GM12878 (cell line): ENCODE data around the gene FGF11. TPM values are rescaled to one million over a fixed set of nuclear protein-coding genes. Genes with fewer than 3 reads are reported as not detected.

ENCODE experiments used
- BHLHE40 ChIP-seq, 2 experiments: fragments of 450-650 bp in 1 of 2; IDR thresholded peaks; 2 replicates each; pipeline ENCODE4 v1.6.1; 2011 to 2017; ENCODE audit warnings: low read depth in 2 of 2, borderline replicate concordance in 1 of 2, improper control_type of control experiment in 1 of 2, low read length in 1 of 2, mild to moderate bottlenecking in 1 of 2
- BMI1 ChIP-seq: fragments of 450-650 bp; IDR thresholded peaks from 2 replicates; pipeline ENCODE4 v1.6.1; 2016; ENCODE audit warnings: mild to moderate bottlenecking, moderate library complexity, borderline replicate concordance
- BRCA1 ChIP-seq: IDR thresholded peaks from 2 replicates; pipeline ENCODE4 v1.6.1; 2011; ENCODE audit warnings: low read depth, low read length, improper control_type of control experiment
- CBFB ChIP-seq: IDR thresholded peaks from 2 replicates; pipeline ENCODE4 v1.6.1; 2016; ENCODE audit warnings: antibody characterized with exemption, low read depth
- CHD2 ChIP-seq: IDR thresholded peaks from 2 replicates; pipeline ENCODE4 v1.6.1; 2011; ENCODE audit warnings: low read depth, low read length, improper control_type of control experiment, borderline replicate concordance
- DPF2 ChIP-seq: fragments of 450-650 bp; IDR thresholded peaks from 2 replicates; pipeline ENCODE4 v1.6.1; 2017; ENCODE audit warnings: mild to moderate bottlenecking
- EGR1 ChIP-seq, 2 experiments: IDR thresholded peaks; 1 replicate in 1 of 2; 2 replicates in 1 of 2; pipeline ENCODE4 v1.6.1; 2011 to 2012; ENCODE audit warnings: low read depth in 2 of 2, low read length in 2 of 2, borderline replicate concordance in 1 of 2, mild to moderate bottlenecking in 1 of 2, moderate library complexity in 1 of 2
- FOS ChIP-seq: IDR thresholded peaks from 3 replicates; pipeline ENCODE4 v1.6.1; 2011; ENCODE audit warnings: borderline replicate concordance; ENCODE audit not compliant: insufficient read length; ENCODE audit errors: extremely low read depth
- FOXM1 ChIP-seq: IDR thresholded peaks from 2 replicates; pipeline ENCODE4 v1.6.1; 2012; ENCODE audit warnings: low read depth, mild to moderate bottlenecking, inconsistent platforms, low read length, moderate library complexity
- IKZF1 ChIP-seq: fragments of 450-650 bp; conservative IDR thresholded peaks from 2 replicates; pipeline ENCODE4 v1.6.1; 2017; ENCODE audit warnings: antibody characterized with exemption, mild to moderate bottlenecking
- IRF3 ChIP-seq: fragments of 450-650 bp; IDR thresholded peaks from 2 replicates; pipeline ENCODE4 v1.6.1; 2014; ENCODE audit warnings: mild to moderate bottlenecking
- KAT2A ChIP-seq: conservative IDR thresholded peaks from 2 replicates; pipeline ENCODE4 v1.6.1; 2011; ENCODE audit warnings: low read depth, low read length; ENCODE audit not compliant: control insufficient read depth
- MTA2 ChIP-seq: fragments of 450-650 bp; IDR thresholded peaks from 2 replicates; pipeline ENCODE4 v1.6.1; 2016; ENCODE audit warnings: low read depth, mild to moderate bottlenecking, moderate library complexity
- MXI1 ChIP-seq: fragments of 150-350 bp; IDR thresholded peaks from 2 replicates; pipeline ENCODE4 v1.6.1; 2011; ENCODE audit warnings: low read depth, mild to moderate bottlenecking, inconsistent platforms, low read length, improper control_type of control experiment
- POLR2AphosphoS5 ChIP-seq: IDR thresholded peaks from 2 replicates; pipeline ENCODE4 v1.6.1; 2011; ENCODE audit warnings: mild to moderate bottlenecking, low read length, inconsistent platforms
- POU2F2 ChIP-seq: IDR thresholded peaks from 3 replicates; pipeline ENCODE4 v1.6.1; 2011; ENCODE audit warnings: low read depth, mild to moderate bottlenecking, low read length, borderline replicate concordance
- PRDM15 ChIP-seq: fragments of 450-650 bp; formaldehyde crosslinking; IDR thresholded peaks from 2 replicates; pipeline ENCODE4 v1.4.0; 2020; ENCODE audit warnings: mild to moderate bottlenecking, moderate library complexity
- RAD51 ChIP-seq: fragments of 450-650 bp; IDR thresholded peaks from 2 replicates; pipeline ENCODE4 v1.6.1; 2016; ENCODE audit warnings: moderate library complexity, mild to moderate bottlenecking, inconsistent platforms
- RBBP5 ChIP-seq: fragments of 200-600 bp; sonication (generic); conservative IDR thresholded peaks from 2 replicates; pipeline ENCODE4 v1.6.1; 2016
- RELA ChIP-seq: fragments of 450-650 bp; IDR thresholded peaks from 2 replicates; pipeline ENCODE4 v1.8.0; 2014; ENCODE audit warnings: borderline replicate concordance; ENCODE audit not compliant: partially characterized antibody
- RUNX3 ChIP-seq: IDR thresholded peaks from 2 replicates; pipeline ENCODE4 v1.6.1; 2012; ENCODE audit warnings: low read length, inconsistent platforms
- SIN3A ChIP-seq: IDR thresholded peaks from 2 replicates; pipeline ENCODE4 v1.6.1; 2012; ENCODE audit warnings: low read depth, low read length, improper control_type of control experiment
- SMAD1 ChIP-seq: fragments of 450-650 bp; IDR thresholded peaks from 2 replicates; pipeline ENCODE4 v1.6.1; 2018; ENCODE audit warnings: mild to moderate bottlenecking, low read depth; ENCODE audit not compliant: partially characterized antibody
- SMAD5 ChIP-seq: IDR thresholded peaks from 2 replicates; pipeline ENCODE4 v1.6.1; 2016; ENCODE audit warnings: antibody characterized with exemption, low read depth
- SREBF2 ChIP-seq: IDR thresholded peaks from 2 replicates; pipeline ENCODE4 v1.6.1; 2012; ENCODE audit warnings: mild to moderate bottlenecking, low read length
- ZNF274 ChIP-seq: IDR thresholded peaks from one replicate; pipeline ENCODE4 v1.8.0; 2011; ENCODE audit not compliant: insufficient read length, insufficient read depth
- polyA plus RNA-seq, 11 experiments: library from polyadenylated mRNA; depleted of rRNA in 4 of 11; unstranded in 6 of 11; stranded (reverse) in 5 of 11; fragments of >200 nt; fragmentation: Nextera tagmentation in 4 of 11; fragmentation: Illumina TruSeq in 1 of 11; extraction: Ambion mirVana in 4 of 11; extraction: Trizol in 1 of 11; gene quantifications; 1 replicate in 1 of 11; 2 replicates in 10 of 11; pipeline versions ENCODE4 v1.2.1 to v1.2.3, GENCODE V29; 2011 to 2016; ENCODE audit warnings: inconsistent platforms in 2 of 11, missing spikeins in 2 of 11, low read depth in 1 of 11
- total RNA-seq, 4 experiments: library from RNA; depleted of rRNA in 3 of 4; stranded (reverse); fragments of >200 nt in 3 of 4; fragmentation: Illumina TruSeq in 1 of 4; extraction: Trizol in 1 of 4; gene quantifications; 2 replicates each; pipeline versions ENCODE4 v1.2.1 to v1.2.3, GENCODE V29; 2013 to 2021

The FGF11 gene
- total and polyA plus RNA-seq, 10 of the 15 experiments (the other 5 are each of a cell fraction or from before 2014, with no cell fraction given), result 0.69 to 21.1 (median 2.6) TPM

DNA sequence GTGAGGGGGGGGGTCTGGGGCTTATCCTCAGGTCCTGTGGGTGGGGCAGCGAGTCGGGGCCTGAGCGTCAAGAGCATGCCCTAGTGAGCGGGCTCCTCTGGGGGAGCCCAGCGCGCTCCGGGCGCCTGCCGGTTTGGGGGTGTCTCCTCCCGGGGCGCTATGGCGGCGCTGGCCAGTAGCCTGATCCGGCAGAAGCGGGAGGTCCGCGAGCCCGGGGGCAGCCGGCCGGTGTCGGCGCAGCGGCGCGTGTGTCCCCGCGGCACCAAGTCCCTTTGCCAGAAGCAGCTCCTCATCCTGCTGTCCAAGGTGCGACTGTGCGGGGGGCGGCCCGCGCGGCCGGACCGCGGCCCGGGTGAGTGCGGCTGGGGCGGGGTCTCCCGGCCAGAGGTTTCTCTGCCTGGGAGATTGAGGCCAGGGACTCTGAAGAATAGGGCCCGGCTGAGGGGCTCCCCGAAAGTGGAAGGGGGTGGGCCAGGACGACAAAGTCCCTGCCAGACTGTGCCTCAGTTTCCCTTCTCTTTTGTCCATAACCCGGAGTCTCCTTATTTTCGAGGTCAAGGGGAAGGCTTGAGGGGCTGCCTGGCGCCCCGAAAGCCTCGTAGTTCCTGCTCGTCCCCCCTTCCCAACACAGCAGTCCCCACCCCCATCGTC lies at the start of gene FGF11 (continued):
- no peak for TF ChIP-seq BMI1
- no peak for TF ChIP-seq FOS
- no peak for TF ChIP-seq SREBF2
- no peak for TF ChIP-seq SIN3A
- TF ChIP-seq RELA, result no peak
- no peak for TF ChIP-seq FOXM1
- TF ChIP-seq EGR1 (IDR thresholded peaks at IDR 0.05; ENCODE audit: borderline replicate concordance in 1 of 2, low read depth in 2 of 2, low read length in 2 of 2), result no peak
- TF ChIP-seq RAD51, result no peak
- TF ChIP-seq POU2F2, result no peak
- no peak for TF ChIP-seq ZNF274
- TF ChIP-seq IKZF1, result no peak; the same call in 1 of the 2 replicates
- TF ChIP-seq POLR2AphosphoS5, result no peak
- TF ChIP-seq CBFB, result no peak
- TF ChIP-seq KAT2A, result no peak
- no peak for TF ChIP-seq RUNX3
- TF ChIP-seq CHD2, result peak; percentile 96; the same call in 1 of the 2 replicates
- TF ChIP-seq BHLHE40 (IDR thresholded peaks at IDR 0.05; ENCODE audit: borderline replicate concordance in 1 of 2, low read depth in 2 of 2, low read length in 1 of 2), result no peak
- TF ChIP-seq RBBP5, result no peak
- TF ChIP-seq BRCA1, result peak; percentile 66; the same call in 1 of the 2 replicates
- TF ChIP-seq SMAD1, result no peak
- no peak for TF ChIP-seq IRF3
- TF ChIP-seq PRDM15 (CRISPR knock-in tag), result no peak
- no peak for TF ChIP-seq MXI1
- TF ChIP-seq MTA2, result no peak
- TF ChIP-seq DPF2, result no peak; the same call in 1 of the 2 replicates
- no peak for TF ChIP-seq SMAD5
